ENCODE data around the gene TBC1D3H.
"Not testable (repeated sequence)": the region's sequence is repeated elsewhere in the genome, so short reads cannot be mapped to it uniquely, and the experiment has no call there.

Gene TBC1D3H

DNA sequence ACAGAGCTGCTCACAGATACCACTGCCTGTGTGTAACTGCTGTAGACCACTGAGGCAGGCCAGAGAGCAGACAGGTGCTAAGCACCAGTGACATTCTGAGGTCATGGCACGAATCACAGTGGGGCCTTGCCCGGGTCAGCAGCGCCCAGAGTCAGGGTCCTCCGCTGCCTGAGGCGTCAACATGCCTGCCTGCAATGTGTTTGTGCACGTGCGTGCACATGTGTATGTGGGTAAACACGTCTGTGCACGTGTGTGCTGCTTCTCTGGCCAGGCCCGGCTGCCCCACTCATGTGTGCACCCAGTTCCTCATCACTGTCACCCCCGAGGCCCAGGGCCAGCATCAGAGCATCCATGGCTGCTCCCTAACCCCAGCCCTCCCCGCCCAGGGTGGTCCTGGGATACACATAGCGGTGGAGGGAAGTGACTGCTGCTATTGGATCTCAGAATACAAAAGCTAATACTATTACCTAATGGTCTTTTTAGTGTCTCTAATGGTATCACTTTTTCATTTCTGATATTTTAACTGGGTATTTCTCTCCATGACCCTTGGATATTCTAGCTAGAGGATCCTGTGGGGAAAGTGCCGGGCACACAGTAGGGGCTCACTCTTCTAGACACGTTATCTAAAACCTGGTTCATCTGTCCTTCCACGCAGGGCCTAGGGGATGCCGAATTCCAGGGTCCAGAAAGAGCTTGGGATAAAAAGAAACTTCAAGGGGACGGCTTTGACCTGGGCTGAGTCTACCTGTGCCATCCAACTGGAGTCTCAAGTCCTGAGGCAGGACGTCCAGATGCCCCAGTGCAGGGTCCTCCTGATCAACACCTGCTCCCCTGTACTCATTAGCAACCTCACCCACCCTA, at the start of gene TBC1D3H:
TBC1D3H (minus strand) TSS at position 51 of the 861 bp plus-strand sequence. CDS start 1,540 bp downstream, outside the sequence.
- not testable (repeated sequence) for DNase-seq (ENCODE audit: low read depth in 2 of 2)

DNA sequence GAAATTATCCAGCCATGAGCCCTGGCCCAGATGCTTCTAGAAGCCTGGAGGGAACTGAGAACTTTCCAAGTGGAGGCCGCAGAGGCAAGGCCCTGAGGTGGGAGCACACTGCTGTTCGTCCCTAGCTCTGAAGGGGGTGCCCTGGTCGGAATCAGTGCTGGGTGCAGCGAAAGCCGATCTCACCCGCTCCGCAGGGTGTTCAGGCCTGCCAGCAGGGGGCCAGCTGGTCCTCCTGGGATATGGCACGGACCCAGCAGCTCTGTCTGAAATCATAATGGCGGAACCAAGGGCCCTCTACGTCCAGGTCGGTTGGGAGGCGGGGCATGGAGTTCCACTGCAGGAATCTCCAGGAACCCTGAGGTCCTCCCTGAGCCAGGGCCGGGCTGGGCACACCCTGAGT, 40.7 kb upstream of the TBC1D3H start:
- not testable (repeated sequence) for DNase-seq (ENCODE audit: low read depth in 2 of 2)

- DNase-seq (ENCODE audit: low read depth in 2 of 2), result not testable (repeated sequence)
Observed at GRCh38 chr17:36415180-36415941, 27.1 kb upstream of the TBC1D3H start.

DNA sequence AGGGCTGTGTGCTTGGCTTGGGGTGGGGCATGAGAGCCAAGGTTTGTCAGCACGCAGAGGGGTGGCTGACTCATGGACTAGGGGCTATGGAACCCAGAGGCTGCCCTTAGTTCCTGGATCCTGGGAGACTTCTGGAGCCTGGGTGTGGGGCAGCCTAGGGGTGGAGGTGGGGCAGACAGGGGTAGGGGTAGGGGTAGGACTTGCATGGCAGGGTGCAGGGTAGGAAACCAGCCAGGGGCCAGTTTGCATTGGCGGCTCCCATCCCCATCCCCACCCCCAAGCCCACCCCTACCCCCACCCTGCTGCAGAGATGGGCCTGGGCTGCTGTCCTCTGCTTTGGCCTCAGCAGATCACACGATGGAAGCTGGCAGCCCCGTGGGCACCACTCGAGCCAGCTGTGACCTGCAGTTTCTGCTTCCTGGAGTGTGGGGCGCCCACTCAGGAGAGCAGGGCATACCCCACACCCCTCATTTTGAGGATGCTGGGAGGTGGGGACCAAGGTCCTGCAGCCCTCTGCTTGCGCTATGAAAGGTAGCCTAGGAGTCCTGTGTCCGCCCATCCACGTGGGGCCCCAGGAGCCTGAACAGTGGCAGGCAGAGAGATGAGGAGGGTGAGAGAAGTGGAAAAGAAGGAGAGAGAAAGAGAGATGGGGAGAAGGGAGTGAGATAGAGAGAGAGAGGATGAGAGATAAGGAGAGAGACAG, 2.9 kb upstream of the TBC1D3H start:
- not testable (repeated sequence) for DNase-seq (ENCODE audit: low read depth in 2 of 2)

DNA sequence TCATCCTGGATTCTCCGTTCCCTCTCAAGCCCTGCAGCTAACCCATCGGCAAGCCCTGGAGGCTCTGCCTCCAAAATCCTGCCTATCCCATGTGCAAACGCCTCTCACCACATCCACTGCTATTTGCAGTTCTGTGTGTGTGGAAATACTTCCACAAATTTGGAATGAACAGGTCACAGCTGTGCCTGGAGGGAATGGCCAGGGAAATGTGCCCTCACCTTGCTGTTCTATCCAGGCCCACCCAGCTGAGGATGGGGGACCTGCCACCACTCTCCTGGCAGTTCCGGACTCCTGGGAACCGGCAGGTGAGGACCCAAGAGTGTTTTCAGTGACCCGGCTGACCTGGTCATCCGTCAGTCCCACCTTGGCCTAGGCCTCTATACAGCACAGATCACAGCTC, 12.3 kb downstream of the TBC1D3H start:
- not testable (repeated sequence) for DNase-seq (ENCODE audit: low read depth in 2 of 2)

GRCh38 chr17:36362496-36362895, 25.7 kb downstream of the TBC1D3H start:
- not testable (repeated sequence) for DNase-seq (ENCODE audit: low read depth in 2 of 2)

Data from stimulated activated CD8-positive, alpha-beta memory T cell treated with anti-CD3 and anti-CD28 coated beads, Interleukin-2, amount 100 ng/mL, for 48 hours (primary cell).